DND-41 (cell line): Measurements from ENCODE around the gene PNPLA4.

Experiments used
- EZH2 ChIP-seq: IDR thresholded peaks from 3 replicates; pipeline ENCODE4 v1.6.1; 2012; ENCODE audit warnings: borderline replicate concordance, low read depth, mild to moderate bottlenecking, moderate library complexity, low read length, inconsistent platforms; ENCODE audit not compliant: severe bottlenecking
- TF ChIP-seq, protein P1 (sequence below): IDR thresholded peaks from 2 replicates; pipeline ENCODE4 v1.5.1; 2012; ENCODE audit warnings: borderline replicate concordance, low read length, moderate library complexity, mild to moderate bottlenecking; ENCODE audit not compliant: poor library complexity, severe bottlenecking; ENCODE audit errors: extremely low read depth

DNA sequence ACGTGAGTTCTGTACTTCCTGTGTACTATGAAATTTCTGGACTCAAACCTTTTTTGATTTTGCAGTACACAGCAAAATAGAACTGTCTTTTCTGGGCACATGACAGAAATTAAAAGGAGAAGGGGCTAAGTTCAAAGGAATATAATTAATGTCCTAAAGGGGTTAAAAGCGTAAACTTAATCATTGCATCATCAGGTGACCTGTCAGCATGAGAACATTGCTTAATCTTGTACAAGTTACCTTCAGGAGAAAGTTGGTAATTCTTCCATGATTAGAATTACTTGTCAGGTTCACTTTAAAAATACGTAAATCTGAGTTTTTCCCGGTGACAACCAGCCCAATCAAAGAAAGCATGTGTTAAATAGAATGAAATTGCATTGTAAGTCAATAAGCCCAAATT, 43.2 kb upstream of the PNPLA4 start:
- TF ChIP-seq, protein P1, sequence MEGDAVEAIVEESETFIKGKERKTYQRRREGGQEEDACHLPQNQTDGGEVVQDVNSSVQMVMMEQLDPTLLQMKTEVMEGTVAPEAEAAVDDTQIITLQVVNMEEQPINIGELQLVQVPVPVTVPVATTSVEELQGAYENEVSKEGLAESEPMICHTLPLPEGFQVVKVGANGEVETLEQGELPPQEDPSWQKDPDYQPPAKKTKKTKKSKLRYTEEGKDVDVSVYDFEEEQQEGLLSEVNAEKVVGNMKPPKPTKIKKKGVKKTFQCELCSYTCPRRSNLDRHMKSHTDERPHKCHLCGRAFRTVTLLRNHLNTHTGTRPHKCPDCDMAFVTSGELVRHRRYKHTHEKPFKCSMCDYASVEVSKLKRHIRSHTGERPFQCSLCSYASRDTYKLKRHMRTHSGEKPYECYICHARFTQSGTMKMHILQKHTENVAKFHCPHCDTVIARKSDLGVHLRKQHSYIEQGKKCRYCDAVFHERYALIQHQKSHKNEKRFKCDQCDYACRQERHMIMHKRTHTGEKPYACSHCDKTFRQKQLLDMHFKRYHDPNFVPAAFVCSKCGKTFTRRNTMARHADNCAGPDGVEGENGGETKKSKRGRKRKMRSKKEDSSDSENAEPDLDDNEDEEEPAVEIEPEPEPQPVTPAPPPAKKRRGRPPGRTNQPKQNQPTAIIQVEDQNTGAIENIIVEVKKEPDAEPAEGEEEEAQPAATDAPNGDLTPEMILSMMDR, result no peak
- TF ChIP-seq EZH2, result no peak
